ENCODE data around the gene PAPPA2. TPM values are rescaled to one million over a fixed set of nuclear protein-coding genes. Genes with fewer than 3 reads are reported as not detected.

Gene PAPPA2
- total RNA-seq, 1 donor from 2014 or later = under 0.01 TPM

GRCh38 chr1:176773038-176773437 lies 310.1 kb downstream of the PAPPA2 start:
- DNase-seq = no peak

GRCh38 chr1:176774224-176774623 lies 311.2 kb downstream of the PAPPA2 start:
- DNase-seq = no peak

GRCh38 chr1:176775378-176775777 lies 312.4 kb downstream of the PAPPA2 start:
- DNase-seq = no peak

- no peak for DNase-seq
Measured at GRCh38 chr1:176775996-176776395, 313.0 kb downstream of the PAPPA2 start.

- no peak for DNase-seq
Measured at GRCh38 chr1:176778056-176778455, 315.1 kb downstream of the PAPPA2 start.

GRCh38 chr1:176779992-176780328 lies 317.0 kb downstream of the PAPPA2 start:
- no peak for DNase-seq

GRCh38 chr1:176783309-176783708 lies 320.3 kb downstream of the PAPPA2 start:
- DNase-seq = no peak

GRCh38 chr1:176785056-176785455 lies 322.1 kb downstream of the PAPPA2 start:
- DNase-seq = no peak

GRCh38 chr1:176785791-176786190 lies 322.8 kb downstream of the PAPPA2 start:
- DNase-seq = no peak

GRCh38 chr1:176786274-176786673 lies 323.3 kb downstream of the PAPPA2 start:
- no peak for DNase-seq

GRCh38 chr1:176789571-176790090 lies 326.7 kb downstream of the PAPPA2 start:
- DNase-seq = no peak

GRCh38 chr1:176790786-176791185 lies 327.8 kb downstream of the PAPPA2 start:
- no peak for DNase-seq

GRCh38 chr1:176791906-176792305 lies 328.9 kb downstream of the PAPPA2 start:
- DNase-seq = no peak

- DNase-seq = no peak
Measured at GRCh38 chr1:176794897-176795508, 332.0 kb downstream of the PAPPA2 start.

- no peak for DNase-seq
Measured at GRCh38 chr1:176795929-176796328, 333.0 kb downstream of the PAPPA2 start.

GRCh38 chr1:176796583-176796982 lies 333.6 kb downstream of the PAPPA2 start:
- DNase-seq = no peak

- DNase-seq = no peak
Measured at GRCh38 chr1:176799327-176799726, 336.4 kb downstream of the PAPPA2 start.

GRCh38 chr1:176800978-176801513 lies 338.1 kb downstream of the PAPPA2 start:
- DNase-seq = no peak

GRCh38 chr1:176801514-176802020 lies 338.6 kb downstream of the PAPPA2 start:
- no peak for DNase-seq

- no peak for DNase-seq
Measured at GRCh38 chr1:176802316-176802715, 339.3 kb downstream of the PAPPA2 start.

- DNase-seq = no peak
Measured at GRCh38 chr1:176803042-176803441, 340.1 kb downstream of the PAPPA2 start.

- DNase-seq = no peak
Measured at GRCh38 chr1:176803596-176803995, 340.6 kb downstream of the PAPPA2 start.

- DNase-seq = no peak
Measured at GRCh38 chr1:176809292-176809691, 346.3 kb downstream of the PAPPA2 start.

GRCh38 chr1:176811511-176812288 lies 348.7 kb downstream of the PAPPA2 start:
- DNase-seq = no peak

Data from dermis blood vessel endothelial cell (primary cell).